Common myeloid progenitor, CD34-positive (primary cell): ENCODE measurements around the gene ING3. TPM values are rescaled to one million over a fixed set of nuclear protein-coding genes. Genes with fewer than 3 reads are reported as not detected.

ENCODE experiments used
- CTCF ChIA-PET: fragments of 350-600 bp; sonication (Branson Sonifier 250); formaldehyde crosslinking; loops from one replicate; lab custom pipeline; 2021; ENCODE audit warnings: antibody characterized with exemption; lab: Charles Lee
- POLR2A ChIA-PET: fragments of 350-600 bp; sonication (Branson Sonifier 250); formaldehyde crosslinking; loops from one replicate; lab custom pipeline; 2021; ENCODE audit warnings: antibody characterized with exemption; lab: Charles Lee
- DNase-seq, 3 donors: peaks; one replicate each; pipeline versions ENCODE4 v3.0.0 to v3.0.0-alpha.2; 2013
- H3K27ac ChIP-seq, 2 experiments: 1 replicate in 1 of 2; 2 replicates in 1 of 2; pipeline ENCODE4 v1.7.0; 2013; ENCODE audit warnings: inconsistent platforms in 2 of 2, low read length in 2 of 2, mild to moderate bottlenecking in 2 of 2, low read depth in 1 of 2, moderate library complexity in 1 of 2; ENCODE audit not compliant: severe bottlenecking in 2 of 2, insufficient read depth in 1 of 2, poor library complexity in 1 of 2
- H3K27me3 ChIP-seq, 5 experiments: replicated peaks in 2 of 5; 1 replicate in 3 of 5; 2 replicates in 2 of 5; pipeline versions ENCODE4 v1.6.1 to v1.7.0; 2013; ENCODE audit warnings: low read length in 4 of 5, mild to moderate bottlenecking in 2 of 5, moderate library complexity in 2 of 5, inconsistent platforms in 1 of 5; ENCODE audit not compliant: insufficient read depth in 5 of 5, control insufficient read depth in 4 of 5
- H3K36me3 ChIP-seq, 4 experiments: 1 replicate in 2 of 4; 2 replicates in 2 of 4; pipeline versions ENCODE4 v1.6.1 to v1.7.0; 2013; ENCODE audit warnings: low read length in 3 of 4, control low read depth in 1 of 4, mild to moderate bottlenecking in 1 of 4; ENCODE audit not compliant: control insufficient read depth in 4 of 4, insufficient read depth in 4 of 4
- H3K4me1 ChIP-seq, 4 experiments: 1 replicate in 3 of 4; 2 replicates in 1 of 4; pipeline versions ENCODE4 v1.6.1 to v1.7.1; 2013; ENCODE audit warnings: low read length in 3 of 4, mild to moderate bottlenecking in 3 of 4, control low read depth in 1 of 4, inconsistent platforms in 1 of 4, moderate library complexity in 1 of 4; ENCODE audit not compliant: control insufficient read depth in 4 of 4, insufficient read depth in 4 of 4; ENCODE audit errors: control extremely low read depth in 1 of 4
- H3K4me3 ChIP-seq, 7 experiments: 1 replicate in 4 of 7; 2 replicates in 3 of 7; pipeline versions ENCODE4 v1.5.1 to v1.7.0; 2013; ENCODE audit warnings: mild to moderate bottlenecking in 7 of 7, low read length in 6 of 7, moderate library complexity in 6 of 7, inconsistent platforms in 2 of 7, low read depth in 2 of 7, control low read depth in 1 of 7; ENCODE audit not compliant: insufficient read depth in 4 of 7, control insufficient read depth in 1 of 7; ENCODE audit errors: extremely low read depth in 1 of 7
- H3K9me3 ChIP-seq, 5 experiments: 1 replicate in 4 of 5; 2 replicates in 1 of 5; pipeline versions ENCODE4 v1.6.1 to v1.7.1; 2013; ENCODE audit warnings: low read length in 4 of 5, mild to moderate bottlenecking in 2 of 5, inconsistent platforms in 1 of 5, low read depth in 1 of 5, moderate library complexity in 1 of 5; ENCODE audit not compliant: control insufficient read depth in 4 of 5, insufficient read depth in 2 of 5; ENCODE audit errors: control extremely low read depth in 1 of 5
- WGBS: methylation state at CpG from one replicate; pipeline ENCODE4 v1.1.5; 2013; ENCODE audit not compliant: insufficient coverage; 5-methylcytosine and 5-hydroxymethylcytosine counted together
- polyA plus RNA-seq: library from polyadenylated mRNA; unstranded; fragments of 120-200 nt; gene quantifications from one replicate; pipeline ENCODE4 v1.2.1, GENCODE V29; 2013

The ING3 gene
- polyA plus RNA-seq, result 56.3 TPM

DNA sequence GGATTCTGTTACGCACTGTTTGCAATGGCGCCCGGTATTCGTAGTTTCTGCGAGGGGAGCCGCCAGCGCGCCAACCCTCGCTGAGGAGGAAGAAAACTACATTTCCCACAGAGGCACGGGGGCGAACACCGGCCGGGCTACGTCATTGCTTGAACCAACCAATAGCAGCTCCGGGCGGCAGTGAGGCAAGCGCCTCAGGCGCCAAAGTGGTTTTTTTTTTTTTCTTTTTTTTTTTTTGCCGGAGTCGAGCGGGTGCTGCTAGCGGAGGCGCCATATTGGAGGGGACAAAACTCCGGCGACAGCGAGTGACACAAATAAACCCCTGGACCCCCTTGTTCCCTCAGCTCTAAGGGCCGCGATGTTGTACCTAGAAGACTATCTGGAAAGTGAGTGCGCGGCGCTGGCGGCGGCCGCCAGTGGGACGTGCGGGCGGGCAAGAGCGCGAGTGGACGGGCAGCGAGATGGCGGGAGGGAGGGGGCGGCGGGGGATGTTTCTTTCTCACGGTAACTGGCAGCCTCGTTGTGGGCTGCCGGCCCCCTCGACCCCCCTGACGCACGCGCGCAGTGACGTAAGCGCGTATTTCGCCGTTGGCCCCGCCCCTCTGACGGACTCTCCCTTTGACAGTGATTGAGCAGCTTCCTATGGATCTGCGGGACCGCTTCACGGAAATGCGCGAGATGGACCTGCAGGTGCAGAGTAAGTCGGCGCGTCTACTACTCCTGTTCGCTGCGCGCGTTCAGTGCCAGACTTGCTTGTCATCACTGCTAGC is at the start of gene ING3:
Gene ING3 (plus strand): TSS at position 239 of the 770 bp plus-strand sequence. CDS start 120 bp downstream, at position 359.
- H3K27me3 ChIP-seq, result no peaks in the 10 kb centered on the region
- H3K27ac ChIP-seq, result peak within 1 kb of the TSS; percentile 98 to 99
- no peaks in the 10 kb centered on the region for H3K9me3 ChIP-seq
- H3K4me3 ChIP-seq, result peak within 1 kb of the TSS; percentile 62 to 99 (median 92)
- DNase-seq, result peak; percentile 98 to 99 (median 99)
- H3K4me1 ChIP-seq, result peaks cover 3 to 21% (median 12%) of the 10 kb centered on the region in 4 experiments
- CTCF ChIA-PET, result interaction anchor here (1.1 to 2.0 kb wide), 4 partner anchors 8 to 158 kb away, joined by 3 to 8 read pairs (median 5); no protein-coding TSS in a partner anchor
- POLR2A ChIA-PET, result interaction anchor here (0.6 to 1.0 kb wide), 11 partner anchors 8 to 597 kb away, joined by 3 to 5 read pairs (median 4); no protein-coding TSS in a partner anchor
- WGBS, result 0% methylated on average over 60 of the region's 71 CpGs
- H3K36me3 ChIP-seq, result peaks cover 4 to 23% (median 15%) of the 10 kb centered on the region in 4 experiments

DNA sequence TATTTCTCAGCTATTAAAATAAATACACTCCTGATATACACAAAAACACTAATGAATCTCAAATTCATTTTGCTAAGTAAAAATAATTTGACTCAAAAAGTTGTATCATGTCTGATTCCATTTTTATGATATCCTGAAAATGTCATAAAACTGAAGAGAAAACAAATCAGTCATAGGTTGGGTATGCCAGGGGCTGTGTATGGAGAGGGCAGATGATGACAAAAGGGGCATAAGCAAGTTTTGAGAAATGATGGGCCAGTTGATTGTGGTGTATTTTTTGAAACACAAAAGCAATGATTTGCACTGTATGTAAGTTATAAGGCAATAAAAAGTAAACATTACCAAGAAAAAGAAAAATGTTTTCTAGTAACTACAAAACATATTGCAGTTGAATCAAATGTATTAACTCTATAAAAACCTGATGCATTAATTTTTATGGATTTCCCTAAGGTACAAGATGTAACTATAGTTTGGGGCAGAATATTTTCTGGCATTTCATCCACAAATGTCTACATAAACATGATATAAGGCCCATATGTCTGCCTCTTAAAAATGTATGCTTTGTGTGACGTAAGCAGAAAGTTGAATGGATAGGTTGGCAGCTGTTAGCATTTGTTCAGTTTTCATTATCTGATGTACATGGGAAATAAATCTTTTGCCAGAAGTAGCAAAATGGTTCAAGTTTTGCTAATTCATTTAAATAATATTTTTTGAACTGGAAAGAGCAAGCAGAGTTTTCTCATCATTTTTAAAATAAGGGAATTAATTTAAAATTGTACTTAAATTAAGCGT is 35.1 kb upstream of the ING3 start:
- peaks cover 0 to 4% (median 0%) of the 10 kb centered on the region in 5 experiments for H3K9me3 ChIP-seq
- no peak overlapping the region for H3K4me3 ChIP-seq
- H3K36me3 ChIP-seq, result no peaks in the 10 kb centered on the region
- ChIA-PET POLR2A (no interaction called here), CTCF (no interaction called here)
- H3K4me1 ChIP-seq, result peaks cover 0 to 7% (median 0%) of the 10 kb centered on the region in 4 experiments
- H3K27me3 ChIP-seq, result peaks cover 0 to 2% (median 0%) of the 10 kb centered on the region in 5 experiments
- H3K27ac ChIP-seq, result no peak overlapping the region
- 83% methylated on average over 1 of the region's 2 CpGs for WGBS
- no peak for DNase-seq

DNA sequence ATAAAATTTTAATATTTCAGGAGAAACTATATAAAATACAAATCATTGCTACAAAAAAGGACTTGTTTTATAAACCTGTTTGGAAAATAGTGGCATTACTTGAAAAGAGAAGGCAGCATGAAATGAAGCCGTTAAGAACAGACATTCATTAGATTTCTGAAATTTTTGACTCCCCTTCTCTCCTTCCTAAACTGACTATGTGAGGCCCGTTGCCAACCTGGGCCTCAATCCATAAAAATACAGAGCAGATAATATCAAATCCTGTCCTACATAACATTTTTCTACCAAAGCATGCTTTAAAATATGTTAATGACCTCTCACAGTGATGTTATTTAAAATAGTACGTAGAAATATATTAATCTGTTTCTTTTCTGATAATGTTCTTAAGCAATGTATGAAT is 34.5 kb upstream of the ING3 start:
- H3K27ac ChIP-seq, result no peak overlapping the region
- DNase-seq, result no peak
- H3K4me1 ChIP-seq, result peaks cover 0 to 10% (median 0%) of the 10 kb centered on the region in 4 experiments
- CTCF ChIA-PET, result no interaction called here
- H3K4me3 ChIP-seq, result no peak overlapping the region
- 100% methylated on average over 2 of the region's 3 CpGs for WGBS
- no peaks in the 10 kb centered on the region for H3K36me3 ChIP-seq
- peaks cover 0 to 4% (median 0%) of the 10 kb centered on the region in 5 experiments for H3K9me3 ChIP-seq
- H3K27me3 ChIP-seq, result peaks cover 0 to 2% (median 0%) of the 10 kb centered on the region in 5 experiments
- POLR2A ChIA-PET, result no interaction called here

GRCh38 chr7:120916538-120916937 is 34.0 kb upstream of the ING3 start:
- Histone ChIP-seq H3K27me3 (peaks cover 0 to 2% (median 0%) of the 10 kb centered on the region in 5 experiments), H3K4me3 (no peak overlapping the region), H3K27ac (no peak overlapping the region), H3K36me3 (no peaks in the 10 kb centered on the region), H3K4me1 (peaks cover 0 to 10% (median 0%) of the 10 kb centered on the region in 4 experiments), H3K9me3 (peaks cover 0 to 4% (median 0%) of the 10 kb centered on the region in 5 experiments)
- no CpG with 5 or more reads among the region's 1 CpG for WGBS
- POLR2A ChIA-PET, result interaction anchor here (0.6 kb wide), 1 partner anchor 10 kb away, joined by 3 read pairs; no protein-coding TSS in a partner anchor
- no peak for DNase-seq
- CTCF ChIA-PET, result no interaction called here

DNA sequence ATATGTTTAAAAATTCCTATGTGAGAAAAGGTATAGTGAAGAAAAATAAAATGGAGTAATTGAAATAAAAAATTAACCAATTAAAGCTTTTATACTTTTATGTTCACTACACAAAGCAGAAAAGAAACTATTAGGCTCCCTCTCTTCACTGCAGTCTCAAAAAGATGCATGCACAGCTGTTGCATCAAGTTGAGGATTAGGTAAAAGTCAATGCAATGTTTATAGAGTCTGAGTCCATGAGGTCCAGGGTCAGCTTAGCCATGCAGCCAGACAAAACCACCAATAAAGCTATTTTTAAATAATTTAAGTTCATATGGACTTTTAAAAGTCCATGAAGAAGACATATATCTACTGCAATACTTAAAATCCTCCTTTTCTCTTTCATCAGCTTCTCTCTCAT is 31.1 kb upstream of the ING3 start:
- Histone ChIP-seq H3K27me3 (peaks cover 0 to 2% (median 0%) of the 10 kb centered on the region in 5 experiments), H3K36me3 (no peaks in the 10 kb centered on the region), H3K4me3 (no peak overlapping the region), H3K9me3 (no peaks in the 10 kb centered on the region), H3K4me1 (peaks cover 0 to 10% (median 0%) of the 10 kb centered on the region in 4 experiments), H3K27ac (no peak overlapping the region)
- ChIA-PET CTCF (interaction anchor here (0.8 to 1.4 kb wide), 3 partner anchors 9 to 127 kb away, joined by 3 to 5 read pairs (median 4); no protein-coding TSS in a partner anchor), POLR2A (no interaction called here)
- no peak for DNase-seq

- Histone ChIP-seq H3K4me1 (peaks cover 0 to 10% (median 0%) of the 10 kb centered on the region in 4 experiments), H3K9me3 (no peaks in the 10 kb centered on the region), H3K27me3 (peaks cover 0 to 2% (median 0%) of the 10 kb centered on the region in 5 experiments), H3K36me3 (no peaks in the 10 kb centered on the region), H3K27ac (no peak overlapping the region), H3K4me3 (no peak overlapping the region)
- ChIA-PET CTCF (interaction anchor here (0.5 to 1.4 kb wide), 3 partner anchors 8 to 128 kb away, joined by 3 to 5 read pairs (median 4); no protein-coding TSS in a partner anchor), POLR2A (no interaction called here)
- WGBS, result 23% methylated on average over 2 of the region's 2 CpGs
- DNase-seq, result peak in 2 of 3 donors; percentile 18 to 21
Observed at GRCh38 chr7:120920034-120920433, 30.5 kb upstream of the ING3 start.
